Transverse colon (tissue), 4 donors: ENCODE results near the gene IL1B. TPM values are rescaled to one million over a fixed set of nuclear protein-coding genes. Genes with fewer than 3 reads are reported as not detected.

Source experiments
- DNase-seq: peaks from one replicate; pipeline ENCODE4 v3.0.0-alpha.2; 2019
- H3K27ac ChIP-seq, 4 donors: fragments of 200-600 bp; sonication (generic); 2 replicates each; pipeline ENCODE4 v1.5.1; 2016 to 2018; ENCODE audit warnings: inconsistent platforms in 4 of 4
- H3K27me3 ChIP-seq: fragments of 200-600 bp; sonication (generic); 2 replicates; pipeline ENCODE4 v1.5.1; 2017; ENCODE audit warnings: inconsistent platforms
- H3K36me3 ChIP-seq, 4 donors: fragments of 200-600 bp; sonication (generic); 2 replicates each; pipeline ENCODE4 v1.5.1; 2017 to 2019; ENCODE audit warnings: inconsistent platforms in 4 of 4
- H3K4me1 ChIP-seq, 4 donors: fragments of 200-600 bp; sonication (generic); 2 replicates each; pipeline ENCODE4 v1.5.1; 2017 to 2020; ENCODE audit warnings: inconsistent platforms in 4 of 4
- H3K4me3 ChIP-seq, 4 donors: fragments of 200-600 bp; sonication (generic); 1 replicate in 1 of 4; 2 replicates in 3 of 4; pipeline versions ENCODE4 v1.5.1 to v1.6.1; 2017 to 2019; ENCODE audit warnings: inconsistent platforms in 4 of 4
- H3K9me3 ChIP-seq, 2 donors: fragments of 200-600 bp; sonication (generic); 2 replicates each; pipeline ENCODE4 v1.5.1; 2017 to 2019; ENCODE audit warnings: inconsistent platforms in 2 of 2
- CTCF ChIP-seq, 5 experiments: fragments of 200-600 bp in 3 of 5; fragments of 450-650 bp in 2 of 5; sonication (generic) in 3 of 5; IDR thresholded peaks; 1 replicate in 2 of 5; 2 replicates in 3 of 5; pipeline ENCODE4 v1.5.1; 2016 to 2017; ENCODE audit warnings: antibody characterized with exemption in 5 of 5, inconsistent platforms in 3 of 5, mild to moderate bottlenecking in 2 of 5, moderate library complexity in 1 of 5
- EP300 ChIP-seq: sonication (generic); formaldehyde crosslinking; IDR thresholded peaks from one replicate; pipeline ENCODE4 v1.6.1; 2017; ENCODE audit warnings: antibody characterized with exemption, low read depth
- POLR2A ChIP-seq: fragments of 450-650 bp; IDR thresholded peaks from one replicate; pipeline ENCODE4 v1.6.1; 2016; ENCODE audit warnings: antibody characterized with exemption, mild to moderate bottlenecking, moderate library complexity
- POLR2AphosphoS5 ChIP-seq, 3 donors: sonication (generic); formaldehyde crosslinking; IDR thresholded peaks; one replicate each; pipeline ENCODE4 v1.6.1; 2016; ENCODE audit warnings: antibody characterized with exemption in 3 of 3
- WGBS, 2 donors: methylation state at CpG; one replicate each; pipeline ENCODE4 v1.1.5; 2018; ENCODE audit warnings: low coverage in 1 of 2; 5-methylcytosine and 5-hydroxymethylcytosine counted together
- in situ Hi-C, 4 donors: fragments of 200-750 bp; cut with MboI; loops; one replicate each; pipeline versions ENCODE4 v1.15.0 to v1.15.1; 2017; ENCODE audit warnings: low sequenced_read_pairs in 3 of 4, low pct_ligation_motif_present in 1 of 4, low pct_unique_long_range_greater_than_20kb in 1 of 4
- intact Hi-C: fragments of 100-400 bp; cut with DNase I; formaldehyde crosslinking; loops from one replicate; pipeline ENCODE4 v1.15.1; 2023; ENCODE audit warnings: low total_unique reads
- total RNA-seq, 4 donors: library from RNA; depleted of rRNA; stranded (reverse); fragments of >200 nt; gene quantifications; one replicate each; pipeline ENCODE4 v1.1.0, GENCODE V29; 2016

Gene IL1B
- total RNA-seq, 4 donors from 2014 or later = 1.9 to 7.1 (median 4.6) TPM; not detected in 1

GRCh38 chr2:112879491-112880041 lies 43.0 kb upstream of the IL1B start:
- intact Hi-C loops (no loop called here), in situ Hi-C loops (loop anchor here in 1 of 4 donors (25.0 kb wide), 1 partner anchor 117 kb away; the partner anchor contains the start of gene CKAP2L)
- Histone ChIP-seq H3K4me1 (no peaks in the 10 kb centered on the region), H3K36me3 (no peaks in the 10 kb centered on the region), H3K9me3 (no peaks in the 10 kb centered on the region), H3K27me3 (no peaks in the 10 kb centered on the region), H3K27ac (no peak overlapping the region), H3K4me3 (no peak overlapping the region)
- 86% methylated on average over 6 of the region's 6 CpGs; no CpG with 5 or more reads in 1 of the 2 donors for WGBS, 2 donors
- DNase-seq = no peak
- TF ChIP-seq EP300 (no peak), POLR2A (no peak), CTCF (IDR thresholded peaks at IDR 0.05) (no peak), POLR2AphosphoS5 (IDR thresholded peaks at IDR 0.05) (no peak)

- in situ Hi-C loops (loop anchor here in 1 of 4 donors (25.0 kb wide), 1 partner anchor 115 kb away; the partner anchor contains the start of gene CKAP2L), intact Hi-C loops (no loop called here)
- Histone ChIP-seq H3K27ac (no peak overlapping the region), H3K27me3 (no peaks in the 10 kb centered on the region), H3K9me3 (no peaks in the 10 kb centered on the region), H3K4me1 (no peaks in the 10 kb centered on the region), H3K36me3 (no peaks in the 10 kb centered on the region), H3K4me3 (no peak overlapping the region)
- TF ChIP-seq POLR2AphosphoS5 (IDR thresholded peaks at IDR 0.05) (no peak), CTCF (IDR thresholded peaks at IDR 0.05) (no peak), EP300 (no peak), POLR2A (no peak)
- no peak for DNase-seq
- WGBS, 2 donors = 94 to 100% methylated on average over 1 to 6 of the region's 6 CpGs
These were observed 40.8 kb upstream of the IL1B start for GRCh38 chr2:112877423-112877822.

- Histone ChIP-seq H3K4me1 (no peaks in the 10 kb centered on the region), H3K27me3 (no peaks in the 10 kb centered on the region), H3K27ac (no peak overlapping the region), H3K9me3 (no peaks in the 10 kb centered on the region), H3K4me3 (no peak overlapping the region), H3K36me3 (no peaks in the 10 kb centered on the region)
- WGBS, 2 donors = 96 to 100% methylated on average over 1 to 4 of the region's 4 CpGs
- intact Hi-C loops (no loop called here), in situ Hi-C loops (loop anchor here in 1 of 4 donors (25.0 kb wide), 1 partner anchor 115 kb away; the partner anchor contains the start of gene CKAP2L)
- no peak for DNase-seq
- TF ChIP-seq CTCF (IDR thresholded peaks at IDR 0.05) = no peak
- no peak for TF ChIP-seq EP300
- TF ChIP-seq POLR2A = no peak
- no peak for TF ChIP-seq POLR2AphosphoS5 (IDR thresholded peaks at IDR 0.05)
These were observed 40.4 kb upstream of the IL1B start for GRCh38 chr2:112876971-112877361.

GRCh38 chr2:112876257-112876970 lies 39.8 kb upstream of the IL1B start:
- no peak for DNase-seq
- H3K9me3 ChIP-seq = no peaks in the 10 kb centered on the region
- WGBS, 2 donors = 95 to 100% methylated on average over 3 of the region's 3 CpGs
- no peak overlapping the region for H3K4me3 ChIP-seq
- no peaks in the 10 kb centered on the region for H3K27me3 ChIP-seq
- peaks cover 0 to 3% (median 1%) of the 10 kb centered on the region in 4 donors for H3K4me1 ChIP-seq
- no peaks in the 10 kb centered on the region for H3K36me3 ChIP-seq
- in situ Hi-C loops = loop anchor here in 1 of 4 donors (25.0 kb wide), 1 partner anchor 114 kb away; the partner anchor contains the start of gene CKAP2L
- H3K27ac ChIP-seq = no peak overlapping the region
- TF ChIP-seq EP300 = no peak
- TF ChIP-seq POLR2AphosphoS5 (IDR thresholded peaks at IDR 0.05) = no peak
- TF ChIP-seq CTCF (IDR thresholded peaks at IDR 0.05) = no peak
- TF ChIP-seq POLR2A = no peak
- intact Hi-C loops = no loop called here
